ENCODE data around the gene ACCS. TPM values are rescaled to one million over a fixed set of nuclear protein-coding genes. Genes with fewer than 3 reads are reported as not detected.

The ACCS gene
- polyA plus RNA-seq, 2 of the 4 experiments (the other 2 are of a cell fraction): 21.7 to 24.9 TPM

- ATAC-seq: peak; percentile 72 to 79; a peak in 5 of 6 replicates
- Histone ChIP-seq H3K4me2 (no peak overlapping the region), H3K9me3 (no peaks in the 10 kb centered on the region), H3K4me3 (no peak overlapping the region), H3K4me1 (0 out of 3 replicates have a peak, but pooled peaks cover 4% of the 10 kb centered on the region), H3K27ac (no peak overlapping the region)
- WGBS (ENCODE audit: missing lambda C conversion rate): 87% methylated on average over 1 of the region's 1 CpG
- no peak for FAIRE-seq
- peak; percentile 23 to 47 for DNase-seq (ENCODE audit: low read depth in 1 of 2, low spot score in 1 of 2)
- TF ChIP-seq SMC3 (IDR thresholded peaks at IDR 0.05) (peak; percentile 77), CEBPB (IDR thresholded peaks at IDR 0.05) (no peak), CHD4 (IDR thresholded peaks at IDR 0.05; ENCODE audit: borderline replicate concordance) (no peak), CTCF (IDR thresholded peaks at IDR 0.05) (peak; percentile 80), RNF2 (IDR thresholded peaks at IDR 0.05; ENCODE audit: borderline replicate concordance, low read depth) (no peak), RAD21 (conservative IDR thresholded peaks at IDR 0.05 in 1 of 2, IDR thresholded peaks at IDR 0.05 in 1 of 2) (peak; percentile 72 to 75)
- CTCF ChIA-PET: interaction anchor here (0.6 to 3.7 kb wide), 40 partner anchors 11 to 481 kb away, joined by 3 to 25 read pairs (median 4); partner anchors contain the start of gene EXT2
- POLR2A ChIA-PET: no interaction called here
Observed at GRCh38 chr11:44133335-44133946, 67.4 kb downstream of the ACCS start.

Other genes with a start within 250 kb of the ACCS start
- gene ALKBH3, start 185.4 kb upstream of the ACCS start, polyA plus RNA-seq (2011; rRNA removed): 48.7 and 50.2 TPM in 2 replicates
- 22.9 to 25.5 TPM (median 23.7 TPM) in 3 replicates for gene ALKBH3, start 185.4 kb upstream of the ACCS start, polyA plus RNA-seq (2017; fragmentation: RNase III; extraction: RNeasy Plus Mini Kit Qiagen cat#74134 plus additional on column Dnase treatment)
- 0.43 and 0.57 TPM in 2 replicates for gene C11orf96, start 123.6 kb upstream of the ACCS start, polyA plus RNA-seq (2011; rRNA removed)
- 0.06 TPM in 1 of 3 replicates, not detected in the others for gene C11orf96, start 123.6 kb upstream of the ACCS start, polyA plus RNA-seq (2017; fragmentation: RNase III; extraction: RNeasy Plus Mini Kit Qiagen cat#74134 plus additional on column Dnase treatment)
- not detected in 2 replicates for gene ACCSL, start 18.3 kb upstream of the ACCS start, polyA plus RNA-seq (2011; rRNA removed)
- gene ACCSL, start 18.3 kb upstream of the ACCS start, polyA plus RNA-seq (2017; fragmentation: RNase III; extraction: RNeasy Plus Mini Kit Qiagen cat#74134 plus additional on column Dnase treatment): not detected in 3 replicates
- gene EXT2, start 29.4 kb downstream of the ACCS start, polyA plus RNA-seq (2011; rRNA removed): 77.3 and 82.5 TPM in 2 replicates
- gene EXT2, start 29.4 kb downstream of the ACCS start, polyA plus RNA-seq (2017; fragmentation: RNase III; extraction: RNeasy Plus Mini Kit Qiagen cat#74134 plus additional on column Dnase treatment): 56.4 to 57.8 TPM (median 56.5 TPM) in 3 replicates
- gene ALX4, start 243.9 kb downstream of the ACCS start, polyA plus RNA-seq (2011; rRNA removed): 1.00 and 1.4 TPM in 2 replicates
- gene ALX4, start 243.9 kb downstream of the ACCS start, polyA plus RNA-seq (2017; fragmentation: RNase III; extraction: RNeasy Plus Mini Kit Qiagen cat#74134 plus additional on column Dnase treatment): 5.6 to 6.4 TPM (median 5.7 TPM) in 3 replicates